HG03565 (cell line): ENCODE measurements around the gene ZNF311.

Experiments
- ATAC-seq: cut with Tn5 transposase; IDR thresholded peaks from one replicate; pipeline ENCODE4 v1.9.1; 2021; ENCODE audit warnings: mild to moderate bottlenecking, moderate library complexity; ENCODE audit not compliant: unreplicated experiment

The ZNF311 gene

DNA sequence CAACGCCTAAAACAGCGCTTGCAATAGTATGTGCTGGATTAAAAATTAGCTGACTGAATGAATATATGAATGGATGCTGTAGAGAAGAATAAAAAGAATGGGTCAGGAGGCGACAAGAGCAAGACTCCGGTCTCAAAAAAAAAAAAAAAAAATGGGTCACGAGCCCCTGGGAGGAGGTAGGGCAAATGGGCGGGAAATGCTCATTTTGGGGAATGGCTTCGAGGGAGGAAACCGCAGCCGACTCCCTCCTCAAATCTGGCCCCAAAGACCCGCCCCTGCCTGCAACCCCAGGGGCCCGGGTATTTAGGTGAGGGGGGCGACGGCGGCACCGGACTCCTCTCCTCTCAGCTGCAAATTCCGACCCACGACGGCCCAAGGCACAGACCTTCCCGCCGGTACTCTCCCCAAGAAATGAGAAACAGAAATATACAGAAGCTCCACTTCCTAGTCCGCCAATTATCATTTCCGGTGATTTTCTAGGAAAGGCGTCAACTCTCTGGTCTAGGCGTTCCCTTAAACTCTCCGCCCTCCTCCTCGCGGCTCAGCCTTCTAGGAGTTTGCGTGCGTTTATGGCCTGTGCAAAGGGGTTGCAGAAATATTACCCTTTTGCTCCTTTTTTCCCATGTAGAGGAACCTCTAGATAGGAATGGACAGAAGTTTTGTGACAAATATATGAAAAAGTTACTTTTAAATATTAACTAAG lies at the start of gene ZNF311:
ZNF311 (minus strand) TSS at position 133 of the 703 bp plus-strand sequence. CDS start 1,361 bp downstream, outside the sequence.
- no peak for ATAC-seq

DNA sequence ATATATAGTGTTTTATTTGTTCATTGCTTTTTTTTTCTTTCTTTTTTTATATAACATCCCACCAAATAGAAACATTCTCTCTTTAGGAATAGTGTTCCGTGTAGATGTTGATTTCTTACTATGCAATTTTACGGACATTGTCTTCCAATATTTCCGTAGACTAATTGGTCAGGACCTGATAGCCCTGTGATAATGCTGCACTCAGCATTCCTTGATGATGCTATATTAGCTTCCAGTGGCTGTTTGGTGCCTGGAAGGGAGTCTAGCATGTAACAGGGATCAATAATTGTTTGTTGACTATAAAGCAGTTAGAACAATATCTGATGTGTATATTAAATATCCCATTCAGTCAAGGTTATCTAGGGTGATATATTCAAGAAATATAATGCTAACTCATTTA lies 46.6 kb upstream of the ZNF311 start:
- ATAC-seq: no peak

GRCh38 chr6:29045075-29045474 lies 40.0 kb upstream of the ZNF311 start, which contains the start of gene OR2W1:
OR2W1 (minus strand) TSS chr6:29045175; CDS start chr6:29045175, 0 bp downstream.
- ATAC-seq: no peak

GRCh38 chr6:29035951-29036350 lies 30.8 kb upstream of the ZNF311 start:
- ATAC-seq: no peak

GRCh38 chr6:29028821-29029220 lies 23.7 kb upstream of the ZNF311 start:
- no peak for ATAC-seq

- no peak for ATAC-seq
Observed at GRCh38 chr6:29025927-29026585, 20.9 kb upstream of the ZNF311 start.

- ATAC-seq: no peak
Observed at GRCh38 chr6:29021434-29021833, 16.3 kb upstream of the ZNF311 start.

GRCh38 chr6:29019629-29020028 lies 14.5 kb upstream of the ZNF311 start:
- ATAC-seq: no peak

GRCh38 chr6:29017428-29017802 lies 12.3 kb upstream of the ZNF311 start:
- no peak for ATAC-seq

DNA sequence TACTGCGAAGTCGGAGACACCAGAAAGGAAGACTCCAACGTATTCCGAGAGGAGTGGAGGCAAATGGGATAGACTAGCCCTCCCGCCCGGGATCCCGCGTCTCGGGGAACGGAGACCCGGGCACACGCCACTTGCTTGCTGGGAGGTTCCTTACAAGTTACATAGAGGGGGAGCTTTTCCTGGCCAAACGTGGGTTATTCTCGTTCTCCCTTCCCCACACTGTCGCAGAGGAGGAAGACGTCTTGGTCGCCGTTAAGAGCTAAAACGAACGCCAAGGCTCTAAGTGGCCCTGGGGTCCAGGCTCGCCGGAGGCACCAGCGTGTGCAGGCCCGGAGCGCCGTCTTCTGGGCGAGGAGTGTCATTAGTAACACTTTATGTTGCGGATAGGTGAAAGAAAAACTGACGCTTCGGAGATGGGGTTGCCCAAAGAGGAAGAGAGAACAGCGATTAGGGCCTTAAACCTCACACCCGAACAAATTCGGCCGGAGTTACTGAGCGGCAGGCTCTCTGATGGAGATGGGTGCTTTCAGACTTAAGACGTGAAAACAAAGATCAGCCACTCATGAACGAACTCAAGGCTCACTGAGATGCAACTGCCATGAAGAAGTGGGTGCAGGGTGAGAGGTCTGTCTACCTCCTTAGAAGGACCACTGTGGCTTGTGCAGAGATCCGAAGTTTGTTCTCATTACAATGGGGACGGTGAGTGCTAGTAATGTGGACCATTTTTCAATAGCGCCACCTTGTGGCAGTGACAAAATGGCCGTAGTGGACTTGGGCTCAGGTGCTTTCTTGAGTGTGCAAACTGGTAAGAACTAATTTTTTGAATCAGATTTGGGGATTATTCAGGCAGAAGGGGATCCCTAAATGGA lies 11.7 kb upstream of the ZNF311 start:
- ATAC-seq: peak; percentile 76

- no peak for ATAC-seq
Observed at GRCh38 chr6:29014729-29015608, 9.9 kb upstream of the ZNF311 start.

GRCh38 chr6:29011276-29011734 lies 6.2 kb upstream of the ZNF311 start:
- no peak for ATAC-seq

GRCh38 chr6:29009358-29009757 lies 4.2 kb upstream of the ZNF311 start:
- no peak for ATAC-seq

GRCh38 chr6:29008089-29008488 lies 3.0 kb upstream of the ZNF311 start:
- no peak for ATAC-seq

- no peak for ATAC-seq
Observed at GRCh38 chr6:28996844-28997510, 8.1 kb downstream of the ZNF311 start.

DNA sequence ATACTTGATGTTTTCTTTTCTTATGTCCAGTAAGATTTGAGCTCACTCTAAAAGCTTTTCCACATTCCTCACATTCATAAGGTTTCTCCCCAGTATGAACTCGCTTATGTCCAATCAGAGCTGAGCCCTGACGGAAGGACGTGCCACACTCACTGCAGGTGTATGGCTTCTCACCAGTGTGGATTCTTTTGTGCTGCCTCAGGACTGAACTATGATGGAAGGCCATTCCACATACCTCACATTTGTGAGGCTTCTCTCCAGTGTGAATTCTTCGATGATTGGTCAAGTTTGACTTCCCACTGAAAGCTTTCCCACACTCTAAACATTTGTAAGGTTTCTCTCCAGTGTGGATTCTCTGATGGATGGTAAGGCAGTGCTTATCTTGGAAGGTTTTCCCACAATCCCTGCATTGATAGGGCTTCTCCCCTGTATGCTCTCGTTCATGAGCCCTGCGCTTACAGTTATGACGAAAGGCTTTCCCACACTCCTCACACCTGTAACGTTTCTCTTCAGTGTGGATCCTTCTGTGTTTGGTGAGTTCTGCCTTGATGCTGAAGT lies 9.9 kb downstream of the ZNF311 start:
- no peak for ATAC-seq

DNA sequence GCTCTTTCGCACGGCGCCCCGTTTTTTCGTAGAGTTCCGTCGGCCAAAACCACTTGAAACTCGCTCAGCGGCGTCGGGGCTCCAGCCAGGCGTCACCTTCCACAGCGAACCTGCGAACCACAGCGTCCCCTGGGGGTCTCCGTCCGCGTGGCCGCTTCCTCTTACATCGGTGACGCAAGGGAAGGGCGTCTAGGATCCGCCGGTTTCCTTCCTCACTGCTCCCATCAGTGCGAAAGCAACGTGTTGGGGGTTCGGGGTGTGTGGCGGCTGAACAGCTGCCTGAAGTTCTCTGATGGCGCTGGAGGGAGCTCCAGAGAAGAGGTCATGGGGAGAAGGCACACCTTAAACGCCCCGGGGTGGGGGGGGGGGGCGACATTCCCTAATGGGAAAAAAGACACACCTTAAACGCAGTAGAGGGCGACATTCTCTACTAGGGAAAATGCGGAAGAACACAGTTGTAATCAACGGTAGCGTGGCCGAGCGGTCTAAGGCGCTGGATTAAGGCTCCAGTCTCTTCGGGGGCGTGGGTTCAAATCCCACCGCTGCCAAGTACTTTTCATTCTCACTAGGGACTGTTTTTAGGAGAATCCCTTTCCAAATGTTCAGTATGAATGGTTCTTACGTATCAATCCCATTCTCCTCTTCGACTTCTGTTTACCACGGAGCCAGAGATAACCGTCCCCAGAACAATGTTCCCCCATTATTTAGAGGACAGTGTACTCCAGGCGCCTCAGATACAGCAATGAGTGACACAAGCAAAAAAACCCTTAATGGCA lies 16.4 kb downstream of the ZNF311 start:
- ATAC-seq: no peak

GRCh38 chr6:28985462-28986164 lies 19.5 kb downstream of the ZNF311 start:
- no peak for ATAC-seq
